HG02870 (cell line): ENCODE data around the gene CELSR1.

Experiments used
- ATAC-seq: cut with Tn5 transposase; IDR thresholded peaks from one replicate; pipeline ENCODE4 v1.9.1; 2021; ENCODE audit warnings: mild to moderate bottlenecking, moderate library complexity; ENCODE audit not compliant: unreplicated experiment

CELSR1 gene

DNA sequence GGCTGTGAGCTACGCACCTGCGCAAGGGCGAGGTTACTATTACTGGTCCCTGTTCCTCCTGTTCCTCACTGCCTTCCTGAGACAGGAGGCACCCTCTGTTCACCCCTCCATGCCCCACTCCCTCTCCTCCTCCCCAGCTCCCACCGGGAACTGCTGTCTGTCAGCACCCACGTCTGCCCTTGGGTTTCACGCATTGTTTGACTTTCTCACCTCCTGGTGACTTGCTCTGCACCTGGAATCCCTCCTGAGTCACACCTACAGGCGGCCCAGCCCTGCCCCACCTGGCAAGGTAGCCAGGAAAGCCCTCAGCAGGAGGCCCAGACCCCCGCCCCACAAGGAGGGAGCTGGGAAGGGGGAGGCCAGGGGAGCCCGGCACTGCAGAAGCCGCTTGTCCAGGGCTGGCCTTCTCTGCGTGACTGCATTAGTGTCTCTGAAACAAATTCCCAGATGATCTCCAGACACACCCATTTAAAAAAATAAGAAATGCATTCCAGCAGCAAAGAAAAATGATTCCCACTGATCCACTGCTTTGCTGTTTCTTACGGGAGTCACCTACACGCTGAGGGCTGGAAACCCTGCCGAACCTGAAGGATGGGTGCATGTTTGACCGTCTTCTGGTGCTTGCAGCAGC is 86.4 kb downstream of the CELSR1 start:
- no peak for ATAC-seq

GRCh38 chr22:46449974-46450745 is 87.3 kb downstream of the CELSR1 start:
- ATAC-seq: no peak

- ATAC-seq: no peak
Observed at GRCh38 chr22:46449116-46449691, 88.2 kb downstream of the CELSR1 start.

- ATAC-seq: no peak
Observed at GRCh38 chr22:46448333-46448732, 89.1 kb downstream of the CELSR1 start.

- no peak for ATAC-seq
Observed at GRCh38 chr22:46447906-46448305, 89.5 kb downstream of the CELSR1 start.

DNA sequence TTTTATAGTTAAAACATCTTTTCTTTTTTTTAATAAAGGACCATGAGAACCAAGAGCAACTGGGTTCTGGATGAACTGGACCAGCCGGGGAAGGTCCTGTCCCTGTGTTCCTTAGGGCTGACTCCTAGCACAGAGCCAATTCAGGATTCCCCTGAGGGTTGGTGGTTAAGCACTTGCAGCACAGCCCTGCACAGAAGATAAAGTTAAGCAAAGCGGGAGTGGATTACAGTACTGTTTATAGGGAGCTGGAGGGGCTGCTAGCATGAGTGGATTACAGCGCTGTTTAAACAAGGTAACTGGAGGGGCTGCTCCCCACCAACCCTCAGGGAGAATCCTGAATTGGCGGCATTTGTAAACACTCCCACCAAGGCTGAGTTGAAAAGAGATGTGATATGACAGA is 90.6 kb downstream of the CELSR1 start:
- no peak for ATAC-seq

DNA sequence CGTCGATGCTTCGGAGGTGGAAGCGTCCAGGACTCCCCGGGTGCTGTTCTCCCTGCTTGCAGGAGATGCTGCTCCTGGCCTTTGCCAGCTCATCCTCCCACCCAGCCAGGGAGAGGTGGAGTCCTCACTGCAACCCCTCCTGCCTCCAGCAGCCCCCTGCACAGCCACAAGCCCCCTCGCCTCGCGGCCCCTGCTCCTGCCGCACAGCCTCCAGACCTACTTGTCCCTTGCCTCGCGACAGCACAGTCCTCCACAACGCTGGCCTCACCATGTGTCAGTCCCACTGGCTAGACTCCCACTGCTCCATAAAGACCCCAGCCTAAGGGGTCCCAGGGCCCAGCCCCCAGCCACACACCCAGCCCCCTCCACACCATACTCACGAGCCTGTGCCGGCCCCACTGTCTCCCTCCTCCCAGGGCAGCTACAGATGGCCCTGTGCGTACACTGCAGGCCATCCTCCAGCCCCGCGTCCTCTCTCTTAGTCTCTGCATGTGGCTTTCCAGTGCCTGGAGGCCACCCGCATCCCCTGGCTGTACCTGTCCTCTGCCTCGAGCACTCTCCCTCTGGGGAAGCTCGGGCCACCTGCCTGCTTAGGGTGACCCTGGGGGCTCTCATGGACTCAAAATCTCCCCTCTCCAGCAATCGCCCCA is 91.5 kb downstream of the CELSR1 start:
- ATAC-seq: no peak

GRCh38 chr22:46444390-46444854 is 93.0 kb downstream of the CELSR1 start:
- no peak for ATAC-seq

DNA sequence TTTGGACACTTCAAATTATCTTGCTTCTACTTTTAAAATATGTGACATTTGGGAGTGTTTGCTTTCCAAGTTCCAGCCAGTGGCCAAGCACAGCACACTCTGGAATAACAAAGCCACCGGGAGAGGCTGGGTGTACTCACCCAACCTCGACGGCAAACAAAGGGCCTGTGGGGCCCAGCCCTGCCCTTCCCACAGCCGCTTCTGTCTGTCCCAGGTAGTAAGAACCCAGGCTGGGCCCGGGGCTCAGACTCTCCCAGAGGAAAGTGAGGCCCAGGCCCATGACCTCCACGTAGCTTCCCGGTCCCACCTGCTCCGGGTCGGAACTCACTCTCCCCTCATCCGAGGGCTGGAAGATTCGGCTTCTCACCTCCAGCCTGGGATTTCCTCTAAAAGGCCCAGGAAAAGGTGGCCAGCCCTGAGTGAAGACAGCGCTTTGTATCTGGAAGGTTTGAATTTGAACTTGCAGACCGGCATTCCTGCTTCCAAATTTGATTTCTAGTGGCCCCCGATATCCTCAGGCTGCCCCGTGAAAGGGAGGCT is 93.5 kb downstream of the CELSR1 start:
- no peak for ATAC-seq

DNA sequence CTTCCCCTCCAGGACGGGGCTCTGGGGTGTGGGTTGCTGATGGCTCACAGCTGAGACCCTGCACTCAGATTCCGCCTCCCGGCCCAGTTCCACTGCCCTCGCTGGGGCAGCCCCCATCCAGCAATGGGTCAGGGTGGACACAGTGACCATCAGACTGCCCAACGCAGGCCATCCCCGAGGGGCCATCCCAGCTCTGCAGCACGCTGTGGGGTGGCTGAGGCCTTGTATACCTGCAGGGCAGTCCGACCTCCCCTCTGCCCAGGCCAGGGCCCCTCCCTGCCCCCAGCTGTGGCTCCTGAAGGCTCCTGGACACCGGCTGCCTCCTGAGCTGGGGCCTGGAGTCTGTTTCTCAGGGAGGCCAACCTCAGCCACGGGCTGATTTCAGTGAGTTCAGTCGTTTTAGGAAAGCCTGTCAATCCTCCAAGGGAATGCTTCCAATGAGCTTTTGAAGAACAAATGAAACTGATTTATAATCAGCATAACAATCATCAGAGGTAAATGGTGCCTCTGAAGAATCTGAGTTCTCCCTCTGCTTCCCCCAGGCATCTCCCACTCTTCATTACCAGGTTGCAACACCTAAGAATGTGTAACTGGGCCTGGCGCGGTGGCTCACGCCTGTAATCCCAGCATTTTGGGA is 95.1 kb downstream of the CELSR1 start:
- no peak for ATAC-seq

DNA sequence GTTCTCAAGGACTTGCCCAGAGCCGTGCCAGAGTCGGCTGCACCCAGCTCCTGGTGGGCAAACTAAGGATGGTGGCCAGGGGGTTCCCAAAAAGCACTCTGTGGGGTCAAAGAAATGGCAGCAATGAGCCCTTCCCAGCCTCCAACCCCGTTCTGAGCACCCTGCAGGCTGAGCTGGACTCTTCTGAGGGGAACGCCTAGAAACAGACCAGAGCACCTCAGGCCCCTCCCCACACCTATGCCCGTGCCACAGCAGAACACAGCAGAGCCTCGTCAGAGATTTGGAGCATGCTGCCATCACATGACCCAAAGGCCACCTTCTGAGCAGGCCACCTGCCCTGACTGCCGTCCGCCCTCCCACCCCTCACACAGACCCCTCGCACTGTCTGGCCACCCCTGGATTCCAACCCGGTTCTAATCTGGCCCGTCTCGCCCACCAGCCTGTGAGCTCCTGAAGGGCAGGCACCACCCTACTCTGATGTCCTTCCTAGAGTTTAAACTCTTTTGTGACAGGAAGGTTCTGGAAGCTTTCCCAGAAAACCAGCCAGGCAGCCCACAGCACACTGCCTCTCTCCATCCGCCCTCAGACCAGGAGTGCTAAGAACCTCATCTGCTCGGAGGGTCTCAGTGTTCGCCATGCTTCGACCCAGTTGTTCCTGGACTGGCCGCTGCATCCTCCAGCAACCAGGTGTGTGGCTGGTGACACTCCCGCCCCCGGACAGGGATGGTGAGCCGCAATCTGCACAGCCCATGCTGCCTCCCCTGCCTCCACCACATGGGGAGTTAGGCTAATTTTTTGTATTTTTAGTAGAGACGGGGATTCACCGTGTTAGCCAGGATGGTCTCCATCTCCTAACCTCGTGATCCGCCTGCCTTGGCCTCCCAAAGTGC is 97.6 kb downstream of the CELSR1 start:
- ATAC-seq: no peak

GRCh38 chr22:46439111-46439510 is 98.3 kb downstream of the CELSR1 start:
- ATAC-seq: no peak

DNA sequence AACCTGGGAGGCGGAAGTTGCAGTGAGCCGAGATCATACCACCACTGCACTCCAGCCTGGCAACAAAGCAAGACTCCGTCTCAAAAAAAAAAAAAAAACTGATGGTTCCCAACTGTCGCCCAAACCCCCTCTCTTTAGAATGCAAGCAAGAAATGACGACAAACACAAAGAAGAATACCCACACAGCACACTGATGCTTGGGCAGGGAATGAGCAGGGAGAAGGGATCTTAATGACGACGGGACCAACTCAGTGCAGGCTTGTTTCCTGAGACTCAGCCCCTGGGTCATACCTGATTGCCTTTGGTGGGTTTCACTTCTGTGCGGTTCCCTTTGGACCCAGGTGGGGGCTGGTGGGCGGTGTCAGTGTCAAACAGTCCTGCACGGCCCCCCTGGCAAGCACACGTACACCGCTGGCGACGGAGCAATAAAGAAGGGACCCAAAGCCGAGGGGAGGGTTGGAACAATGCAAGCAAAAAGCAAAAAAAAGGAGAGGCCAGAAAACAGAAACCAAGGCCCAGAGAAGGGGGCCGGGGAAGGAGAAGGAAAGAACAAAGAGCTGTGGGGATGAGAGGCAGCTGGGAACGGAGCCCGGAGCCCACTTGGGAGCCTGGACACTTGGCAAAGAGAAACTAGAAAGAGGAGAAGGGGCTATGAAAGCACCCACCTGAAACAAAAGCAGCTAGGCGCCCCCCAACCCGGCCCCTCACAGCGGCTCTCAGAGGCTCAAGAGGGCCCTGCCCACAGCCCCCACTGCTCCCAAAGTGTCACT is 99.6 kb downstream of the CELSR1 start:
- ATAC-seq: no peak

DNA sequence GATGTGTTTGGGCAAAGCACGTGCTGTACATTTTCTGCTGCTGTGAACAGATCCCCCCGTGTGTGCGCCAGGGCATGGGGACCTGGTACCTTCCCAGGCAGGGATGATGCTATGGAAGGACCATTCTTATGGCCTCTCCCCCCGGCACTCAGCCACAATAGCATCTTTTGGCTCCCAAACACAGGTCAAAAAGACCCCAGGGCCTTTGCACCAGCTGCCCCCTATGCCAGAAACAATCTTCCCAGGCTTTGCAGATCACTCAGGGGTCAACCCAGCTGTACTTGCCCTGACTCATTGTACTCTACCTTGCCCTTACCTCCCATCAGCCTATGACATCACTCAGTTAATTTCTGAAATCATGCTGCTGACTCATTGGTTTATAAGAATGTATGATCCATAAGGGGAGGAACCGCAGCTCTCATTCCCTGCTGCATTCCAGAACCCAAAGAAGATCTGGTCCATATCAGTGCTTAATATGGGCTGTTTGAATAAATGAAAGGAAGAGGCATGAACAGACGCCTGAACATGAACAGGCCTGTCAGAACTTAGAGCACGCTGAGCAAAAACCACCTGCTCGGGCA is 100.7 kb downstream of the CELSR1 start:
- ATAC-seq: no peak

- no peak for ATAC-seq
Observed at GRCh38 chr22:46433318-46433717, 104.1 kb downstream of the CELSR1 start.

- no peak for ATAC-seq
Observed at GRCh38 chr22:46432164-46433068, 105.0 kb downstream of the CELSR1 start.

DNA sequence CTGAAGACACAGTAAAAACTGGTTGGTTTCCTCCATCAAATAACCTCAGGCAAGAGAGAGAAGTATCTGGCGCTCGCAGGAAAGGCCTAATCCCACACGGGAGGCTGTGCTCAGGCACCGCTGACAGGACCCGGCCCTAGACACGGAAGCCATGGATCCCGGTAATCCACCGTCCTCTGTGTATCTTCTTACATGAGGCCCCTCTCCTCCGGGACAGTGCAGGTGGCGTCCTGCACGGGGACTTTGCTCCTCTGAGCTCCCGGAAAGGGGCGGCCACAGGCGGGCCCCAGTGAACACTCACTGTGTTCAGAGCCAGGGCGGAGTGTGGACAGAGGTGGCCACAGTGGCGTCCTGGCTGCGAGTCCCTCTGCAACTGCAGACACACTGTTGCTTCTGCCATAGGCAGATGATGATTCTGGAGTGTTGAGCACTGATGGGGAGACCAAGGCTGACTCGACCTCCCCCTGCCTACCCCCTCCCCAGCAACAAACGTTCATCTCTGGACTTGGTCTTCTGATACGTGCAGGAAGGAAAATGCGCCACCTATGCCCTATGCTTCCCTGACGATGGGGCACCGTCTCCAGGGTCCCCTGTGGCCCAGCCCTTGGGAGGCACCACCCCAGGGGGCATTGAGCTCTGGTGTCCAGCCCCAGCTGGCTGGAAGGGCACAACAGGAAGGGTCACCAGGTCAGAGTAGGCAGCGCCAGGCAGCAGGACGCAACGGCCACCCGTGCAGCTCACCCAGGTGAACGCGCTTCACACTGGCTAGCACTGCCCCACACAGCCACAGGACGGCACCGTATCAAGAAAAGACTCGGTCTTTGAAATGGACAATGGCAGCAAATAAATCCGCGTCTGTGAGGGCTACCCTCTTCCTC is 106.2 kb downstream of the CELSR1 start:
- ATAC-seq: no peak
